NCI-H345 (cell line): ENCODE data around the gene CYP4A11.
"Not testable (repeated sequence)": the region's sequence is repeated elsewhere in the genome, so short reads cannot be mapped to it uniquely, and the experiment has no call there.

Experiments
- DNase-seq: peaks from one replicate; lab custom pipeline; 2025; lab: John Stamatoyannopoulos, UW

The CYP4A11 gene

DNA sequence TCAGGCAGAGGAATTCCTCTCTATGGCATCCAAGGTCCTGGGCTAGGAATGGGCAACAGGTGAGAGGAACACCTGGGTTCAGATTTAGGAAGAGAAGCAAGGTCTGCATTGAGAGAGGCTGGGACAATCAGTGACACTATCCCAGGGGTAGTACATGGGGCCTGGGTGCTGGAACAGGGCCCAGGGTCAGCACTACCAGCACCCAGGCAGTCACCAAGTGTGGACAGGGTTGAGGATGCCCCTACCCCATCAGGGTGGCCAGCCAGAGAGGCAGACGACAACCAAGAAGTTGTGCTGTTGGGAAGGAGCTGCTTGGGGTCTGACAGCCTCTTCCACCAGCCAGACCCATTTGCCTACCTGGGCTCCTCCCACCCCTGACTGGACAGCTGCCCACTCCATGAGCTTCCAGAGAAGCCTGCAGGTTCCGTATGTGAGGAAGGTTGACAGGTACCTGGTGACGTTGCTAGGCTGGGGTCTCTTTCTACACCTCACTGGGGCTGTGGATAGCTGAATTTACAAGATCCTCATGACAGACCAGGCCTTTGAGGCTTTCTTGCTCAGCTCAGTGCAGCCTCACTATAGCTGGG lies 13.9 kb downstream of the CYP4A11 start:
- DNase-seq = no peak

GRCh38 chr1:46910790-46911189 lies 30.5 kb downstream of the CYP4A11 start:
- DNase-seq = no peak

GRCh38 chr1:46903481-46903880 lies 37.8 kb downstream of the CYP4A11 start:
- DNase-seq = no peak

DNA sequence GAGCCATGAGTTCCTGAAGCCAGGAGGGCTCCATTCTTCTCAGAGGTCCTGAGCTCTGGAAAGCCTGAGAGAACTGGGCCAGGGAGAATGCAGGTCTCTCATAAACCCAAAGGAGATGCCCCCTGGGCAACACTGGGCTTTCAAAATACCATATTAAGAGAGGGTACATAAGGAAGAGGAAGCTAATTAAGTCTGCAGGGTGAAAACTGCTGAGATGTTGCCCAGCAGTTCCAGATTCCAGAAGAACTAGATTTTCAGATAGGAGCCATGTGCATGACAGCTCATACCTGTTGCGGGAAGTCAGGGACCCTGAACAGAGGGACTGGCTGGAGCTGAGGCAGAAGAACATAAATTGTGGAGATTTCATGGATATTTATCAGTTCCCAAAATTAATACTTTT lies 40.9 kb downstream of the CYP4A11 start:
- no peak for DNase-seq

- DNase-seq = not testable (repeated sequence)
Measured at GRCh38 chr1:46881656-46882055, 59.6 kb downstream of the CYP4A11 start.
